TTC549 (cell line): ENCODE results near the gene THEMIS2.
"Not testable (repeated sequence)": the region's sequence is repeated elsewhere in the genome, so short reads cannot be mapped to it uniquely, and the experiment has no call there.

Source experiments
- FAIRE-seq: peaks from 2 replicates; lab custom pipeline; 2012; peaks lifted over from hg19 to GRCh38; lab: Jason Lieb, UNC

Gene THEMIS2

GRCh38 chr1:27863538-27863915 is 8.8 kb upstream of the THEMIS2 start:
- FAIRE-seq = no peak

DNA sequence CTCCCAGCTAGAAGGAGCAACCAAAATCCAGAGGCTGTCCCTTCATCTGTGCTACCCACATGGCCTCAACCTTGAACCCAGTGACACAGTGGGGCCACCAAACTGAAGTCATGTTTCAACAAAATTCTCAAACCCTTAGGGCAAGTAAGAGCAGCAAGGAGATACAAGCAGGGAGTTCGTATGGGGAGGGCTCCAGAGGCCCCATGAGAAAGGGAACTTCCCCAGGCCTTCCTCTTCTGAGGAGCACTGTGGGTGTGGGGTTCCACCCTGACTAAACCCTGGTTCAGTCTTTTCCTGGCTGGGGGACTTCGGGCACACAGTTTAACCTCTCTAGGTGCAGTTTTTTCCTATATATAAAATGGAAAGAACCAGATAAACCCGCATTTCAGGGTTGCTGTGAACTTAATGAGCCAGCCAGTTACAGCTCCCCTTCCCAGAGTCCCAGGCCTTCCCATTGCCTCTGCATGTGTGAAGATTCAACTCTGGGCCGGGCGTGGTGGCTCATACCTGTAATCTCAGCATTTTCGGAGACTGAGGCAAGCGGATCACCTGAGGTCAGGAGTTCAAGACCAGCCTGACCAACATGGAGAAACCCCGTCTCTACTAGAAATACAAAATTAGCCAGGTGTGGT is 8.0 kb upstream of the THEMIS2 start:
- no peak for FAIRE-seq

GRCh38 chr1:27865821-27866220 is 6.5 kb upstream of the THEMIS2 start:
- FAIRE-seq = no peak

GRCh38 chr1:27868556-27868931 is 3.8 kb upstream of the THEMIS2 start:
- no peak for FAIRE-seq

DNA sequence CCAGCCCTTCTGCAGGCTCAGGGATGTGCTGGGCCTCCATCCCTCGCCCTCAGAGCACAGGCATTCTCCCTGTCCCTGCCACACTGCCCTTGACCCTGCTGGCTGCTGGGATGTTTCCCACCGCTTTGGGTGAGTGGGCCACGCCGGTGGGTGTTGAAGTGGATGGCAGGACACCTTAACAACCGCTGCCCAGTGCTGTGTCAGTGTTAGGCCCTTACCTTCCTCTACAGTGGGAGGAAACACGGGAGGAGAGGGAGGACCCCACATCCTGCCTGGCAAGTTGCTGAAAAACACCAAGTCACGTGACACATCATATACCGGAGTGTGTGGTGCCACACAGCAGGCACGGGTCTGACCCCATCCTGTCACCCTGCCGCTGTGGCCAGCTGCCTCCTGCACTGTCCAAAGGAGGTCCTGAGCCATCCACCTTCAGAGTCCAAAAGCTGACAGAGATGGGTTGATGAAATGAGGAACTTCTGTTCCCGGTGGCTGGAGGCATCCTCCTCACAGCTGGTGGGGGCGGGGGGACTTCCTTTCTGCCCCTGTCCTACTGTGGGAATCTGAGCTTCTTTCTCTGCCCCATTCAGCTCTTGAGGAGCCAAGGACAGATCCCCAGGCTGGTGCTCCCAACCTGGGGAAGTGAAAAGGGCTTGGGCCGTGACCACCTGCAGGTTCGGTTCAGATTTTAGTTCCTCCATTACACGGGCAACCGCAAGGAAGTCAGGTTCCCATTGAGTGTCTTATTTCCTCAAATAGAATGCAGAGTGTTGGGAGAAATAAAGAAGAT is 3.2 kb upstream of the THEMIS2 start:
- FAIRE-seq = no peak

GRCh38 chr1:27869719-27870085 is 2.6 kb upstream of the THEMIS2 start:
- no peak for FAIRE-seq

GRCh38 chr1:27871076-27871475 is 1.3 kb upstream of the THEMIS2 start:
- not testable (repeated sequence) for FAIRE-seq

- FAIRE-seq = no peak
These were observed 633 bp downstream of the THEMIS2 start for GRCh38 chr1:27872802-27873551.

DNA sequence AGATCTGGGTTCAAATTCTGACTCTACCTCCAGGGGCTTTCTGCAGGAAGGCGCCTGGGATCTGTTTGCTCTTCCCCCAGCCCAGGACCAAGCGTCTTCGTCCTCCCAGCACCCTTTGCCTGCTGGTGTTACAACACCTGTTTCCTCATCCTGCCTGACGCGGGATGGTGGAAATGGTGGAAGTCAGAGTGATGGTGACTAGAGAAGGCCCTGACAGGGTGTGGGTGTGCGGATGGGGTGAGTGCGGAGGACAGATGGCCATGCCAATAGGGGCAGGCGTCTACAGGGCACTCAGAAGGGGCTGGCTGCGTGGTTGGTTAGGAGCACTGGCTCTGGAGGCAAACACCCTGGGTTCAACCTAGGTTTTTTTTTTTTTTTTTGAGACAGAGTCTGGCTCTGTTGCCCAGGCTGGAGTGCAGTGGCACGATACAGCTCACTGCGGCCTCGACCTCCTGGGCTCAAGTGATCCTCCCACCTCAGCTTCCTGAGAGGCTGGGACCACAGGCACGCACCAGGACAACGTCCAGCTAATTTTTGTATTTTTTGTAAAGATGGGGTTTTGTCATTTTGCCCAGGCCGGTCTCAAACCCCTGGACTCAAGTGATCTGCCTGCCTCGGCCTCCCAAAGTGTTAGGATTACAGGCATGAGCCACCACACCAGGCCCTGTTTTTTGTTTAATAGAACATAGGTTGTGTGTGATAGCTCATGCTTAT is 1.5 kb downstream of the THEMIS2 start:
- FAIRE-seq = no peak

DNA sequence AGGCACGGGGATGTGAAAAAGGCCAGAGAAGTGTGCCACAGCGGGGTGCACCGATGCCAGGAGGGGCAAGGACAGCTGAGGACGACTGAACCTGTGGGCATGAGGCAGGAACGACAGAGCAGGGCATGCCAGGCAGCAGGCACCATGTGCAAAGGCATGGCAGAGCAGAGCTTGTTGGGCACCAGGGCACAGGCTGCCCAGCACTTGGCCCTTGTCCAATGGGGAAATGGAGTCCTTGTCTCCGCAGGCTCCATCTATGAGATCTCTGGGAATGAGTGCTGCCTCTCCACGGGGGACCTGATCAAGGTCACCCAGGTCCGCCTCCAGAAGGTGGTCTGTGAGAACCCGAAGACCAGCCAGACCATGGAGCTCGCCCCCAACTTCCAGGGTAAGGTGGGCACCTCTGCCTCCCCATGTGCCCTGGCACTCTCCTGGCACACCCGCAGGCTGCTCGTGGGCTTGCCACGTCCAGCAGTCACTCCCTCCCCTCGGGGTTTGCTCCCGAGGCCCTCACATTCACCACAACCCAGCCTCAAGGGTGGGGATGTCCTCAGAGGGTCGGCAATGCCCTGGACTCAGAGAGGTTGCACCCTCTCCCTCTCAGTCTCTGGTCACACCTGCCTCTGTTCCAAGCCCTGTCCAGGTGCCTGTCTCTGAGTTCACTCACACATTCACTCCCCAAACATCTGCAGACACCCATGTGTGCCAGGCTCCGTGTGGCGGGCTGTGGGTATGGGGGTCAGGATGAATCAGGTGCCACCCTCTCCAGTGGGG is 4.2 kb downstream of the THEMIS2 start:
- no peak for FAIRE-seq

DNA sequence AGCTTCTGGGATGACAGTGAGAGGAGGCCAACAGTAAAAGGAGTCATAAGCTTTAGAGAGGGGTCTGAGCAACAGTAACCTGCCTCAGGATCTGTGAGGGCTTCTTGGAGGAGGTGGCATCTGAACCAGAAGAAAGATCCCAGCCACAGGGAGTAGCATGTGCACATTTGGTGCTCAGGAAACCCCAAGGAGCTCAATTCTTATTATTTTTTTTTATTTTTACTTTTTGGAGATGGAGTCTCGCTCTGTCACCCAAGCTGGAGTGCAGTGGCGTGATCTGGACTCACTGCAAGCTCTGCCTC is 4.7 kb downstream of the THEMIS2 start:
- FAIRE-seq = no peak

DNA sequence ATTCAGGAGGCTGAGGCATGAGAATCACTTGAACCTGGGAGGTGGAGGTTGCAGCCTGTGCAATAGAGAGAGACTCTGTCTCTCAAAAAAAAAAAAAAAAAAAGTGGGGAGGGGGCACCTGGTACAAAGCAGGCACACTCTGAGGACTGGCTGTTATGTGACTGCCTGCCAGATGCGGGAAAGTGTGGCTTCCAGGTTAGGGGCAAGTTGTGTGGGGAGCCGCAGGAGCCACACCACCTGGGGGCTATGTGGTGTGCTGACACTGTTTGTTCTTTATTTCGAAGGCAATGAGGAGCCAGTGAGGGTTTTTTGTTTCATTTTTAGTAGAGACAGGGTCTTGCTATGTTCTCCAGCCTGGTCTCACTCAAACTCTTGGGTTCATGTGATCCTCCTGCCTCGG is 5.7 kb downstream of the THEMIS2 start:
- no peak for FAIRE-seq

GRCh38 chr1:27878787-27879335 is 6.5 kb downstream of the THEMIS2 start:
- no peak for FAIRE-seq

DNA sequence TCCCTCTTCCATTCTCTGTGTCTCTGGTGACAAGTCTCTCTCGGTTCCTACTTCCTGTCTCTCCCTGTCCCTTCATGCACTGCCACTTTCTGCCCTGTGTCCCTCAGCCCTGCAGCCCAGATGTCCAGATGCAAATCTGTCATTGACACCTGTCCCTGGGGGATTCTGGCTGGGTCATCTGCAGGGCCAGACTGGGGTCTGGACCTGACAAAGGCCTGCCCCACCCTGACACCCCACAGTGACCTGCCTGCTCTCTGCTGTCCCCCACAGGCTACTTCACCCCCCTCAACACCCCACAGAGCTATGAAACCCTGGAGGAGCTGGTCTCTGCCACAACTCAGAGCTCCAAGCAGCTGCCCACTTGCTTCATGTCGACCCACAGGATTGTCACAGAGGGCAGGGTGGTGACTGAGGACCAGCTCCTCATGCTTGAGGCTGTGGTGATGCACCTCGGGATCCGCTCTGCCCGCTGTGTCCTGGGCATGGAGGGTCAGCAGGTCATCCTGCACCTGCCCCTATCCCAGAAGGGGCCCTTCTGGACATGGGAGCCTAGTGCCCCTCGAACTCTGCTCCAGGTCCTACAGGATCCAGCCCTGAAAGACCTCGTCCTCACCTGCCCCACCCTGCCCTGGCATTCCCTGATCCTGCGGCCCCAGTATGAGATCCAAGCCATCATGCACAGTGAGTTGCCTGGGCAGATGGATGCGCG is 7.2 kb downstream of the THEMIS2 start:
- no peak for FAIRE-seq

GRCh38 chr1:27882543-27882903 is 10.2 kb downstream of the THEMIS2 start:
- FAIRE-seq = no peak

DNA sequence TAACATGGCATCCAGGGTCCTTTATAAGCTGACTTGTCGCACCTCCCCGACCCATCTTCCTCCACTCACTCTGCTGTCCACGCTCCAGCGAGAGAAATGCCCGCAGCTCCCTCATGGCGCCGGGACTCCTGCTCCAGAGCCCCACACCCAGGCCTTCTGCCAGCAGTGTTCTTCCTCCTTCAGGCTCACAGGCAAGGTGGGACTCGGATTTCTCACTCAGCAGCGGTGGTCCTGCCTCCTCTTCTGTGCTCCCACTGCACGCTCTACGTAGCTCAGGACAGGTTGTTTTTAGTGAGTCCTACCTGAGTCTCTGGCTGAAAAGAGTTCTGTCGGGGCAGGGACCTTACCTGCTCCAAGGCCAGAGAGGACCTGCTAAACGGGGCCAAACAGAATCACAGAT is 11.2 kb downstream of the THEMIS2 start:
- FAIRE-seq = no peak

- FAIRE-seq = no peak
These were observed 11.9 kb downstream of the THEMIS2 start for GRCh38 chr1:27884006-27884954.

GRCh38 chr1:27885114-27885528 is 12.8 kb downstream of the THEMIS2 start:
- FAIRE-seq = no peak

DNA sequence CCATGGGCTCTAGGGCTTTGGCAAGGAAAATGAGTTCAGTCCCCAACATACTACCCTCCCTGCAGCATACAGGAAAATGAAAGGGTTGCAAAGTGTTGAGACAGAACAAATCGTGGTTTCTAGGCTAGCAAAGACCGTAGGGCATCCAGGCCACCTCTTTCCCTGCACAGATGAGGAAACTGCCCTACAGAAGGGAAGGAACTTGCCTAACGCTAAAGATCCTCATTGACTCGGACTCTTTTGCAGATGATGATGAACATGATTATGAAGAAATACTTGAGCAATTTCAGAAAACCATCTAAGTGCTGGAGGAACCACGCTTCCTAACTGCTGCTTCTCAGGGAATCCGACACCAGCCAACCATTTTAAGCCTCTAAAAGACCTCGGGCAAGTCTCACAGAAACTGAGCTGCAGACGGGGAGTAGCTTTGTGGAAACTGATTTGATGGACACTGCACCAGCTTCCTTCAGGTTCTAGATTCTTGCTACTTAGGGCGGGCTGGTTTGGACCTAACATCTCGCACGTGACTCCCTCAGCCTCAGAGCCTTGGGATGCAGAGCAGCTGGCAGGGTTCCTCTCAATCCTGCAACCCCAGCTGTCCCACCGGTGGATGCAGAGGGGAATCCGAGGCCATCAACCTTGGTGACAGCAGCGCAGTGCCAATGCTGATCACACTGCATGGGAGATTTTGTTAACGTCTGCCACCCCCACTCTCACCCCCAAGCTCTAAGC is 13.4 kb downstream of the THEMIS2 start:
- no peak for FAIRE-seq

GRCh38 chr1:27886353-27886679 is 14.0 kb downstream of the THEMIS2 start:
- no peak for FAIRE-seq
